ENCODE data around the gene TMEM119.
A peak's percentile ranks its signal among the peaks of the same experiment; 100 is the strongest.
"Not testable (repeated sequence)": the region's sequence is repeated elsewhere in the genome, so short reads cannot be mapped to it uniquely, and the experiment has no call there.

TMEM119 gene

GRCh38 chr12:108633081-108633533 is 35.2 kb upstream of the TMEM119 start:
- TF ChIP-seq GABPA (IDR thresholded peaks at IDR 0.05; ENCODE audit: low read depth) (no peak), POLR2AphosphoS5 (IDR thresholded peaks at IDR 0.05; ENCODE audit: low read depth) (no peak)
- Histone ChIP-seq H3K27ac (replicated peaks) (peak overlapping the region; percentile 98), H3K4me3 (replicated peaks; ENCODE audit: insufficient read depth, low read length) (peak overlapping the region; percentile 53), H3K27me3 (ENCODE audit: insufficient read depth, poor library complexity, severe bottlenecking) (no peaks in the 10 kb centered on the region)
- DNase-seq (ENCODE audit: low read depth in 1 of 2, low spot score in 1 of 2) = peak in 1 of 2 experiments; percentile 28

GRCh38 chr12:108631261-108631660 is 33.4 kb upstream of the TMEM119 start:
- Histone ChIP-seq H3K27ac (replicated peaks) (peak overlapping the region; percentile 98), H3K4me3 (replicated peaks; ENCODE audit: insufficient read depth, low read length) (peak overlapping the region; percentile 53; the same call in 1 of the 2 replicates)
- H3K27me3 ChIP-seq (ENCODE audit: insufficient read depth, poor library complexity, severe bottlenecking); DNase-seq (ENCODE audit: low read depth in 1 of 2, low spot score in 1 of 2): not testable (repeated sequence)

- H3K4me3 ChIP-seq (replicated peaks; ENCODE audit: insufficient read depth, low read length) = no peak overlapping the region
- peak in 1 of 2 experiments; percentile 47 for DNase-seq (ENCODE audit: low read depth in 1 of 2, low spot score in 1 of 2)
- H3K27me3 ChIP-seq (ENCODE audit: insufficient read depth, poor library complexity, severe bottlenecking) = no peaks in the 10 kb centered on the region
- TF ChIP-seq POLR2AphosphoS5 (IDR thresholded peaks at IDR 0.05; ENCODE audit: low read depth) = peak; percentile 22; the same call in 1 of the 2 replicates
- no peak for TF ChIP-seq SPI1 (IDR thresholded peaks at IDR 0.05; ENCODE audit: borderline replicate concordance, low read depth)
- H3K27ac ChIP-seq (replicated peaks) = peak overlapping the region; percentile 98
These were observed 32.8 kb upstream of the TMEM119 start for GRCh38 chr12:108630481-108631207.

- no peak for TF ChIP-seq SPI1 (IDR thresholded peaks at IDR 0.05; ENCODE audit: borderline replicate concordance, low read depth)
- no peak for TF ChIP-seq REST (IDR thresholded peaks at IDR 0.05; ENCODE audit: insufficient replicate concordance, low read depth)
- no peak for TF ChIP-seq GABPA (IDR thresholded peaks at IDR 0.05; ENCODE audit: low read depth)
- TF ChIP-seq CTCF (IDR thresholded peaks at IDR 0.05; ENCODE audit: insufficient read depth, low read length) = no peak
- no peak for TF ChIP-seq POLR2AphosphoS5 (IDR thresholded peaks at IDR 0.05; ENCODE audit: low read depth)
- no peaks in the 10 kb centered on the region for H3K27me3 ChIP-seq (ENCODE audit: insufficient read depth, poor library complexity, severe bottlenecking)
- no peak overlapping the region for H3K4me3 ChIP-seq (replicated peaks; ENCODE audit: insufficient read depth, low read length)
- H3K27ac ChIP-seq (replicated peaks) = peak overlapping the region; percentile 98
- DNase-seq (ENCODE audit: low read depth in 1 of 2, low spot score in 1 of 2) = peak in 1 of 2 experiments; percentile 54
These were observed 32.1 kb upstream of the TMEM119 start for GRCh38 chr12:108629824-108630476.

GRCh38 chr12:108629151-108629550 is 31.3 kb upstream of the TMEM119 start:
- Histone ChIP-seq H3K4me3 (replicated peaks; ENCODE audit: insufficient read depth, low read length) (peak overlapping the region; percentile 16), H3K27ac (replicated peaks) (peak overlapping the region; percentile 98), H3K27me3 (ENCODE audit: insufficient read depth, poor library complexity, severe bottlenecking) (no peaks in the 10 kb centered on the region)
- TF ChIP-seq REST (IDR thresholded peaks at IDR 0.05; ENCODE audit: insufficient replicate concordance, low read depth) (no peak), SPI1 (IDR thresholded peaks at IDR 0.05; ENCODE audit: borderline replicate concordance, low read depth) (no peak), POLR2AphosphoS5 (IDR thresholded peaks at IDR 0.05; ENCODE audit: low read depth) (no peak)
- no peak for DNase-seq (ENCODE audit: low read depth in 1 of 2, low spot score in 1 of 2)
